Measurements from ENCODE around the gene TNNT1.

Gene TNNT1

DNA sequence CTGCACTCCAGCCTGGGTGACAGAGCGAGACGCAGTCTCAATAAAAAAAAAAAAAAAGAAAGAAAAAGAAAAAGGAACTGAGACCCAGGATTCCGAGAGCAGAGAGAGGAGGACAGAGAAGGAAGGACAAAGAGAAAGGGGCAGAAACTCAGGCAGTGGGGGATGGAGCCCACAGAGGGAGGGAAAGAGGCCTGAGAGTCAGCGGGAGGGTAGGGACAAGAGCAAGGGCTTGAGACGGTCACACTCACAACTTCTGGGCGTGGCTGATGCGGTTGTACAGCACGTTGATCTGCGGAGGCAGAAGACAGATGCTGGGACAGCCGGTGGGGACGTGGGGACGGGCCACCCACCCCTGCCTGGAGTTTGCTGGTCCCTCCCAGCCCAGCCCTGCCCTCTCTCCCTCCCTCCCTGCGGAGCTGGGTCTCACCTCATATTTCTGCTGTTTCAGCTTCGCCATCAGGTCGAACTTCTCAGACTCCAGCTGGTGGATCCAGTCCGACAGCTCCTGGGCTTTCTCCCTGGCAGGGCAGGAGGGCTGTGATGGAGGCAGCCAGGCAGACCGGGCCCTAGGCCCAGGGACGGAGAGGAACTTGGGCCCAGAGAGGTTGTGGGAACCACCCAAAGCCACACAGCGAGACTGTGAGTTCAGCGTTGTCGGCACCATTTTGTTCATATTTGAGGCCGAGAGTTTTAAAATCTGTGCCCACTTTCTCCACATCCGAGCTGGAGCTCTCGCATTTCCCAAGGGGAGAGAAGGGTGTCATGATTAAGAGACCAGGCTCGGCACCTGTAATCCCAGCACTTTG lies 15.2 kb downstream of the TNNT1 start:
- no peak for TF ChIP-seq TCF12 (IDR thresholded peaks at IDR 0.05; ENCODE audit: low read depth)
- TF ChIP-seq, protein P1, sequence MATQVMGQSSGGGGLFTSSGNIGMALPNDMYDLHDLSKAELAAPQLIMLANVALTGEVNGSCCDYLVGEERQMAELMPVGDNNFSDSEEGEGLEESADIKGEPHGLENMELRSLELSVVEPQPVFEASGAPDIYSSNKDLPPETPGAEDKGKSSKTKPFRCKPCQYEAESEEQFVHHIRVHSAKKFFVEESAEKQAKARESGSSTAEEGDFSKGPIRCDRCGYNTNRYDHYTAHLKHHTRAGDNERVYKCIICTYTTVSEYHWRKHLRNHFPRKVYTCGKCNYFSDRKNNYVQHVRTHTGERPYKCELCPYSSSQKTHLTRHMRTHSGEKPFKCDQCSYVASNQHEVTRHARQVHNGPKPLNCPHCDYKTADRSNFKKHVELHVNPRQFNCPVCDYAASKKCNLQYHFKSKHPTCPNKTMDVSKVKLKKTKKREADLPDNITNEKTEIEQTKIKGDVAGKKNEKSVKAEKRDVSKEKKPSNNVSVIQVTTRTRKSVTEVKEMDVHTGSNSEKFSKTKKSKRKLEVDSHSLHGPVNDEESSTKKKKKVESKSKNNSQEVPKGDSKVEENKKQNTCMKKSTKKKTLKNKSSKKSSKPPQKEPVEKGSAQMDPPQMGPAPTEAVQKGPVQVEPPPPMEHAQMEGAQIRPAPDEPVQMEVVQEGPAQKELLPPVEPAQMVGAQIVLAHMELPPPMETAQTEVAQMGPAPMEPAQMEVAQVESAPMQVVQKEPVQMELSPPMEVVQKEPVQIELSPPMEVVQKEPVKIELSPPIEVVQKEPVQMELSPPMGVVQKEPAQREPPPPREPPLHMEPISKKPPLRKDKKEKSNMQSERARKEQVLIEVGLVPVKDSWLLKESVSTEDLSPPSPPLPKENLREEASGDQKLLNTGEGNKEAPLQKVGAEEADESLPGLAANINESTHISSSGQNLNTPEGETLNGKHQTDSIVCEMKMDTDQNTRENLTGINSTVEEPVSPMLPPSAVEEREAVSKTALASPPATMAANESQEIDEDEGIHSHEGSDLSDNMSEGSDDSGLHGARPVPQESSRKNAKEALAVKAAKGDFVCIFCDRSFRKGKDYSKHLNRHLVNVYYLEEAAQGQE (IDR thresholded peaks at IDR 0.05; ENCODE audit: low read depth): no peak
- TF ChIP-seq ZBTB7A (IDR thresholded peaks at IDR 0.05; ENCODE audit: low read depth): no peak
- TF ChIP-seq YY1 (IDR thresholded peaks at IDR 0.05; ENCODE audit: low read depth): no peak
- no peak for TF ChIP-seq EGR1 (IDR thresholded peaks at IDR 0.05)
- TF ChIP-seq TAF1 (IDR thresholded peaks at IDR 0.05; ENCODE audit: low read depth): no peak
- no peak for TF ChIP-seq RAD21 (IDR thresholded peaks at IDR 0.05; ENCODE audit: low read depth)
- TF ChIP-seq, protein P2, sequence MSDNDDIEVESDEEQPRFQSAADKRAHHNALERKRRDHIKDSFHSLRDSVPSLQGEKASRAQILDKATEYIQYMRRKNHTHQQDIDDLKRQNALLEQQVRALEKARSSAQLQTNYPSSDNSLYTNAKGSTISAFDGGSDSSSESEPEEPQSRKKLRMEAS (IDR thresholded peaks at IDR 0.05): no peak
- no peak for TF ChIP-seq NFIC (IDR thresholded peaks at IDR 0.05)
- no peak for TF ChIP-seq FOXM1 (IDR thresholded peaks at IDR 0.05; ENCODE audit: borderline replicate concordance, low read depth)
- no peak for TF ChIP-seq CREB1 (IDR thresholded peaks at IDR 0.05; ENCODE audit: low read depth)
- TF ChIP-seq EP300 (IDR thresholded peaks at IDR 0.05; ENCODE audit: borderline replicate concordance): no peak
- no peak for TF ChIP-seq TEAD4 (IDR thresholded peaks at IDR 0.05)

DNA sequence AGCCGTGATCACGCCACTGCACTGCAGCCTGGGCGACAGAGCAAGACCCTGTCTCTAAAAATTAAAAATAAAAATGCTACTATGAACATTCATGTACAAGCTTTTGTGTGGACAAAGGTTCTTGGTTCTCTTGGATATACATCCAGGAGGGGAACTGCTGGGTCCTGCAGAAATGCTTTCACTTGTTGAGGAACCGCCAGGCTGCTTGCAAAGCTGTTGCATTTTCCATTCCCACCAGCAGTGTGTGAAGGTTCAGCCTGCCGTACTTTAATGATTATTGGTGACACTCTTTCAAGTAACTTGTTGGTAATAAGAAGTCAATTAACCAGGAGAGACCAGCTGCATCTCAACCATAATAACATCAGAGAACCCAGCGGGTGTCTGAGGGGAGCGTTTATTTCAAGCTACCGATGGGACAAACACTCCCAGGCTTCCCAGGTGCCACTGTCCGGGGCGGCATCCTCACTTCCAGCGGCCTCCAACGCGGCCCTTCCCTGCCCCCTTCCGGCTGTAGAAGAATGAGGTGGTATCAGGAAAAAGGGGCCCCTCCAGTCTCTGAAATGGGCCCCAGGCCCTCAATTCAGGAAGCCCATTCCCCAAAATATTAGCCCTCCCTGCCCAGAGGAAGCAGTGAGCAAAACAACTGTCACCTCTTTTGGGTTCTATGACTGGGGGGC lies 16.4 kb downstream of the TNNT1 start:
- TF ChIP-seq TCF12 (IDR thresholded peaks at IDR 0.05; ENCODE audit: low read depth) (no peak), EGR1 (IDR thresholded peaks at IDR 0.05) (no peak), CEBPB (IDR thresholded peaks at IDR 0.05) (no peak)
- TF ChIP-seq, protein P3, sequence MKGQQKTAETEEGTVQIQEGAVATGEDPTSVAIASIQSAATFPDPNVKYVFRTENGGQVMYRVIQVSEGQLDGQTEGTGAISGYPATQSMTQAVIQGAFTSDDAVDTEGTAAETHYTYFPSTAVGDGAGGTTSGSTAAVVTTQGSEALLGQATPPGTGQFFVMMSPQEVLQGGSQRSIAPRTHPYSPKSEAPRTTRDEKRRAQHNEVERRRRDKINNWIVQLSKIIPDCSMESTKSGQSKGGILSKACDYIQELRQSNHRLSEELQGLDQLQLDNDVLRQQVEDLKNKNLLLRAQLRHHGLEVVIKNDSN (IDR thresholded peaks at IDR 0.05): no peak

DNA sequence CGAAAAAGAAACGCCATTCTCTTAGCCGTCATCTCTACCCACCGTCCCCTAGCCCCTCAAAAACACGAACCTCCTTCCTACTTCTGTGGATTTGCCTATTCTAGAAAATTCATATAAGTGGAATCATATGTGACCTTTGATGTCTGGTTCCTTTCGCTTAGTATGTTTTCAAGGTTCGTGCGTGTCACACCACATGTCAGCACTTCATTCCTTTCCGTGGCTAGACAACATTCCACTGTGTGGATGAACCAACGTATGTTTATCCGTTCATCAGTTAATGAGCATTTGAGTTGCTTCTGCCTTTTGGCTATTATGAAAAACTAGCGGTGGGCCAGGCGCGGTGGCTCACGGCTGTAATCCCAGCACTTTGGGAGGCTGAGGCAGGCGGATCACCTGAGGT lies 17.6 kb downstream of the TNNT1 start:
- TF ChIP-seq TCF12 (IDR thresholded peaks at IDR 0.05; ENCODE audit: low read depth) (no peak), CREB1 (IDR thresholded peaks at IDR 0.05; ENCODE audit: low read depth) (no peak), EP300 (IDR thresholded peaks at IDR 0.05; ENCODE audit: borderline replicate concordance) (no peak), YY1 (IDR thresholded peaks at IDR 0.05; ENCODE audit: low read depth) (no peak), TEAD4 (IDR thresholded peaks at IDR 0.05) (no peak), CEBPB (IDR thresholded peaks at IDR 0.05) (no peak), NFIC (IDR thresholded peaks at IDR 0.05) (no peak)
- TF ChIP-seq, protein P3 (IDR thresholded peaks at IDR 0.05): no peak
- TF ChIP-seq, protein P1 (IDR thresholded peaks at IDR 0.05; ENCODE audit: low read depth): no peak
- TF ChIP-seq, protein P2 (IDR thresholded peaks at IDR 0.05): no peak

DNA sequence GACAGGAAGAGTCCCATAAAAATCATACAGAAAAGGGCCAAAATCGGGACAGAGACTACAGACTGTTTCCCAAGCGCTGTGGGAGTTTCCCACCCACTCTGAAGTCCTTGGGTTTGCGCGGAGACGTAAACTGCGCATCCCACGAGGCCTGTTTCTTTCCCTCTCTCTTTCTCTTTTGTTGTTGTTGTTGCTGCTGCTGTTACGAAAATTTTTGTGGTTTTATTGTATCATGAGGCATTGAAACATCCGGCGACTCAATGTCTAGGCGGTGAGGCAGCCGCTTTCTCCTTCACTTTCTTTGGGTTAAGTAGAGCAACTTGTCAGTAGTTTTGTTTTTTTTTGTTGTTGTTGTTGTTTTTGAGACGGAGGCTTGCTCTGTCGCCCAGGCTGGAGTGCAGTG lies 30.0 kb downstream of the TNNT1 start:
- TF ChIP-seq TEAD4 (IDR thresholded peaks at IDR 0.05) (no peak), NFIC (IDR thresholded peaks at IDR 0.05) (no peak), CREB1 (IDR thresholded peaks at IDR 0.05; ENCODE audit: low read depth) (no peak), EP300 (IDR thresholded peaks at IDR 0.05; ENCODE audit: borderline replicate concordance) (no peak), ZBTB7A (IDR thresholded peaks at IDR 0.05; ENCODE audit: low read depth) (no peak), TAF1 (IDR thresholded peaks at IDR 0.05; ENCODE audit: low read depth) (no peak), TCF12 (IDR thresholded peaks at IDR 0.05; ENCODE audit: low read depth) (no peak), RAD21 (IDR thresholded peaks at IDR 0.05; ENCODE audit: low read depth) (no peak), FOXM1 (IDR thresholded peaks at IDR 0.05; ENCODE audit: borderline replicate concordance, low read depth) (no peak), EGR1 (IDR thresholded peaks at IDR 0.05) (no peak), YY1 (IDR thresholded peaks at IDR 0.05; ENCODE audit: low read depth) (no peak)
- TF ChIP-seq, protein P1 (IDR thresholded peaks at IDR 0.05; ENCODE audit: low read depth): no peak
- TF ChIP-seq, protein P2 (IDR thresholded peaks at IDR 0.05): no peak
- TF ChIP-seq, protein P3 (IDR thresholded peaks at IDR 0.05): no peak
